Tibial nerve (tissue), 4 donors: Measurements from ENCODE around the gene STARD13. TPM values are rescaled to one million over a fixed set of nuclear protein-coding genes. Genes with fewer than 3 reads are reported as not detected.

Source experiments
- DNase-seq, 2 donors: peaks; one replicate each; pipeline ENCODE4 v3.0.0-alpha.2; 2019; ENCODE audit warnings: low spot score in 2 of 2
- H3K27ac ChIP-seq, 4 donors: fragments of 200-600 bp; sonication (generic) in 3 of 4; one replicate each; pipeline ENCODE4 v1.5.1; 2017 to 2019; ENCODE audit warnings: mild to moderate bottlenecking in 1 of 4
- H3K27me3 ChIP-seq, 2 donors: fragments of 200-600 bp; sonication (generic) in 1 of 2; one replicate each; pipeline versions ENCODE4 v1.5.1 to v1.6.0; 2017 to 2019
- H3K36me3 ChIP-seq, 3 donors: fragments of 200-600 bp; sonication (generic); one replicate each; pipeline ENCODE4 v1.5.1; 2018 to 2019
- H3K4me1 ChIP-seq, 4 donors: fragments of 200-600 bp; sonication (generic) in 3 of 4; one replicate each; pipeline ENCODE4 v1.5.1; 2017 to 2019
- H3K4me3 ChIP-seq, 4 donors: fragments of 200-600 bp; sonication (generic) in 3 of 4; one replicate each; pipeline ENCODE4 v1.5.1; 2017 to 2019; ENCODE audit warnings: mild to moderate bottlenecking in 1 of 4, moderate library complexity in 1 of 4
- H3K9me3 ChIP-seq, 4 donors: fragments of 200-600 bp; sonication (generic) in 3 of 4; one replicate each; pipeline ENCODE4 v1.5.1; 2017 to 2019
- CTCF ChIP-seq, 5 experiments: fragments of 200-600 bp in 3 of 5; fragments of 450-650 bp in 2 of 5; sonication (generic) in 3 of 5; IDR thresholded peaks; one replicate each; pipeline ENCODE4 v1.5.1; 2016 to 2019; ENCODE audit warnings: antibody characterized with exemption in 5 of 5, mild to moderate bottlenecking in 3 of 5, moderate library complexity in 2 of 5
- EP300 ChIP-seq, 2 donors: sonication (generic); formaldehyde crosslinking; IDR thresholded peaks; one replicate each; pipeline ENCODE4 v1.6.1; 2017; ENCODE audit warnings: antibody characterized with exemption in 2 of 2, mild to moderate bottlenecking in 1 of 2
- POLR2A ChIP-seq, 2 donors: fragments of 450-650 bp; IDR thresholded peaks; one replicate each; pipeline ENCODE4 v1.6.1; 2017; ENCODE audit warnings: antibody characterized with exemption in 2 of 2, mild to moderate bottlenecking in 2 of 2, moderate library complexity in 2 of 2
- WGBS, 2 donors: methylation state at CpG; one replicate each; pipeline ENCODE4 v1.1.5; 2018; 5-methylcytosine and 5-hydroxymethylcytosine counted together
- total RNA-seq, 4 donors: library from RNA; depleted of rRNA; stranded (reverse); fragments of >200 nt; gene quantifications; one replicate each; pipeline ENCODE4 v1.1.0, GENCODE V29; 2016

The STARD13 gene
- total RNA-seq, 4 donors from 2014 or later = 52.7 to 125 (median 80.0) TPM

GRCh38 chr13:33199289-33199850 lies 86.2 kb downstream of the STARD13 start:
- TF ChIP-seq POLR2A (IDR thresholded peaks at IDR 0.05) (no peak), CTCF (IDR thresholded peaks at IDR 0.05) (no peak), EP300 (IDR thresholded peaks at IDR 0.05) (no peak)
- H3K27me3 ChIP-seq = no peaks in the 10 kb centered on the region
- no peaks in the 10 kb centered on the region for H3K9me3 ChIP-seq
- DNase-seq = no peak
- H3K27ac ChIP-seq = peak overlapping the region in 3 of 4 donors; percentile 3 to 87 (median 84)
- H3K4me1 ChIP-seq = peaks cover 0 to 97% (median 46%) of the 10 kb centered on the region in 4 donors
- WGBS, 2 donors = 48 to 65% methylated on average over 2 of the region's 2 CpGs
- H3K4me3 ChIP-seq = no peak overlapping the region
- no peaks in the 10 kb centered on the region for H3K36me3 ChIP-seq

- Histone ChIP-seq H3K4me1 (peaks cover 0 to 97% (median 43%) of the 10 kb centered on the region in 4 donors), H3K4me3 (no peak overlapping the region), H3K36me3 (no peaks in the 10 kb centered on the region), H3K9me3 (no peaks in the 10 kb centered on the region), H3K27me3 (no peaks in the 10 kb centered on the region), H3K27ac (peak overlapping the region; percentile 21 to 87 (median 73))
- TF ChIP-seq EP300 (IDR thresholded peaks at IDR 0.05) (no peak), POLR2A (IDR thresholded peaks at IDR 0.05) (no peak), CTCF (IDR thresholded peaks at IDR 0.05) (no peak)
- WGBS, 2 donors = 42 to 52% methylated on average over 13 of the region's 13 CpGs
- DNase-seq = no peak
Observed at GRCh38 chr13:33197541-33197971, 88.0 kb downstream of the STARD13 start.

GRCh38 chr13:33196767-33197166 lies 88.8 kb downstream of the STARD13 start:
- no peak for DNase-seq
- Histone ChIP-seq H3K27me3 (no peaks in the 10 kb centered on the region), H3K4me1 (peaks cover 0 to 97% (median 45%) of the 10 kb centered on the region in 4 donors), H3K4me3 (no peak overlapping the region), H3K27ac (peak overlapping the region in 3 of 4 donors; percentile 62 to 87 (median 84)), H3K9me3 (no peaks in the 10 kb centered on the region), H3K36me3 (no peaks in the 10 kb centered on the region)
- 49 to 66% methylated on average over 3 of the region's 3 CpGs for WGBS, 2 donors
- no peak for TF ChIP-seq POLR2A (IDR thresholded peaks at IDR 0.05)

GRCh38 chr13:33195693-33196464 lies 89.7 kb downstream of the STARD13 start:
- Histone ChIP-seq H3K9me3 (no peaks in the 10 kb centered on the region), H3K27ac (peak overlapping the region; percentile 11 to 87 (median 48)), H3K36me3 (no peaks in the 10 kb centered on the region), H3K27me3 (no peaks in the 10 kb centered on the region), H3K4me3 (peak overlapping the region in 2 of 4 donors; percentile 0 to 8), H3K4me1 (peaks cover 0 to 96% (median 49%) of the 10 kb centered on the region in 4 donors)
- DNase-seq = no peak
- TF ChIP-seq EP300 (IDR thresholded peaks at IDR 0.05) (no peak), POLR2A (IDR thresholded peaks at IDR 0.05) (no peak), CTCF (IDR thresholded peaks at IDR 0.05) (no peak)
- WGBS, 2 donors = 67 to 73% methylated on average over 13 of the region's 13 CpGs

GRCh38 chr13:33194820-33195692 lies 90.5 kb downstream of the STARD13 start:
- no peaks in the 10 kb centered on the region for H3K27me3 ChIP-seq
- peak overlapping the region in 2 of 4 donors; percentile 0 to 8 for H3K4me3 ChIP-seq
- peak in 1 of 2 donors; percentile 42 for DNase-seq
- TF ChIP-seq POLR2A (IDR thresholded peaks at IDR 0.05) = no peak
- peak; percentile 22 to 50 for TF ChIP-seq EP300 (IDR thresholded peaks at IDR 0.05)
- no peaks in the 10 kb centered on the region for H3K9me3 ChIP-seq
- no peaks in the 10 kb centered on the region for H3K36me3 ChIP-seq
- 46 to 49% methylated on average over 8 of the region's 8 CpGs for WGBS, 2 donors
- H3K4me1 ChIP-seq = peaks cover 0 to 97% (median 48%) of the 10 kb centered on the region in 4 donors
- H3K27ac ChIP-seq = peak overlapping the region; percentile 11 to 87 (median 59)
